GM10266 (cell line): ENCODE data around the gene TEN1.

Experiments
- DNase-seq: peaks from one replicate; pipeline ENCODE4 v3.0.0; 2012; ENCODE audit errors: extremely low spot score
- CTCF ChIP-seq: IDR thresholded peaks from 2 replicates; pipeline ENCODE4 v1.5.1; 2012; ENCODE audit warnings: mild to moderate bottlenecking, low read depth; ENCODE audit not compliant: control insufficient read depth, insufficient read depth; ENCODE audit errors: missing control alignments

The TEN1 gene

GRCh38 chr17:76014100-76014924 lies 35.3 kb downstream of the TEN1 start:
- peak; percentile 95 for DNase-seq
- peak; percentile 97 for TF ChIP-seq CTCF

- TF ChIP-seq CTCF, result no peak
- no peak for DNase-seq
Measured at GRCh38 chr17:76014925-76015261, 35.9 kb downstream of the TEN1 start.

- DNase-seq, result no peak
- no peak for TF ChIP-seq CTCF
Measured at GRCh38 chr17:76017481-76018339, 38.7 kb downstream of the TEN1 start.

GRCh38 chr17:76018340-76018680 lies 39.3 kb downstream of the TEN1 start:
- TF ChIP-seq CTCF, result no peak
- DNase-seq, result no peak

DNA sequence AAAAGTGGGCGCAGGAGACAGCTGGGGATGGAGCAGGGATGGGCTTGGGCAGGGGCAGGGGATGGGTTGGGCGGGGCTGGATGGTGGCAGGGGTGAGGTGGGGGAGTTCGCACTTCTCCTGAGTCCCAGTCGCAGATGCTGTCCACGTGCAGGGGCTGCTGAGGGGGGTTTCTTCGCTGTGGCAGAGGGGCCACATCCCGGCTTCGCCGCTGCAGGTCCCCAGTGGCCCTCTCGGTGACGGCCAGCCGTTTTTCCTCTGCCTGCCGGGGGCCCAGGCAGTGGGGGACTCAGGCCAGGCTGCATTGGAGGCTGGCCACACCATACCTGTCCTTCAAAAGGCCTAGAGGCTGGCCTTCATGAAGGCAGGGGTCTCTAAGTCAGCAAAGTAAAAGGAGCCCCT lies 39.8 kb downstream of the TEN1 start:
- TF ChIP-seq CTCF, result no peak
- no peak for DNase-seq

GRCh38 chr17:76019833-76020467 lies 40.9 kb downstream of the TEN1 start:
- DNase-seq, result no peak
- no peak for TF ChIP-seq CTCF
